Peyer's patch (tissue), 4 donors: ENCODE results near the gene FNIP2.

ENCODE experiments used
- CTCF ChIP-seq, 6 experiments: fragments of 450-650 bp in 4 of 6; fragments of 200-600 bp in 2 of 6; sonication (generic) in 1 of 6; IDR thresholded peaks; one replicate each; pipeline ENCODE4 v1.5.1; 2017 to 2019; ENCODE audit warnings: antibody characterized with exemption in 6 of 6, mild to moderate bottlenecking in 3 of 6, moderate library complexity in 1 of 6
- POLR2A ChIP-seq, 2 donors: fragments of 450-650 bp; IDR thresholded peaks; one replicate each; pipeline ENCODE4 v1.5.1; 2017; ENCODE audit warnings: antibody characterized with exemption in 2 of 2, mild to moderate bottlenecking in 2 of 2, moderate library complexity in 2 of 2

- TF ChIP-seq CTCF (IDR thresholded peaks at IDR 0.05) (no peak), POLR2A (IDR thresholded peaks at IDR 0.05) (no peak)
Observed at GRCh38 chr4:158945529-158946108, 176.8 kb downstream of the FNIP2 start.
